Pancreas (tissue), 10 donors: ENCODE data around the gene TRAPPC4. TPM values are rescaled to one million over a fixed set of nuclear protein-coding genes. Genes with fewer than 3 reads are reported as not detected.
A peak's percentile ranks its signal among the peaks of the same experiment; 100 is the strongest.
"Not testable (repeated sequence)": the region's sequence is repeated elsewhere in the genome, so short reads cannot be mapped to it uniquely, and the experiment has no call there.

Experiments used
- ATAC-seq, 4 donors: fragments of 200-7000 bp; cut with Tn5 transposase; one replicate each; pipeline versions ENCODE4 v1.8.0 to v1.9.1; 2020; ENCODE audit warnings: mild to moderate bottlenecking in 4 of 4, moderate library complexity in 4 of 4
- DNase-seq, 6 donors: peaks; one replicate each; pipeline ENCODE4 v3.0.0-alpha.2; 2020
- FAIRE-seq: peaks from 2 replicates; lab custom pipeline; 2012; peaks lifted over from hg19 to GRCh38; lab: Jason Lieb, UNC
- H3K27ac ChIP-seq, 4 donors: fragments of 200-600 bp; sonication (generic); 1 replicate in 3 of 4; 2 replicates in 1 of 4; pipeline versions ENCODE4 v1.5.0 to v1.8.0; 2020
- H3K27me3 ChIP-seq, 4 donors: fragments of 200-600 bp; one replicate each; pipeline ENCODE4 v1.8.0; 2021
- H3K36me3 ChIP-seq, 3 donors: fragments of 200-600 bp; sonication (generic) in 1 of 3; one replicate each; pipeline versions ENCODE4 v1.5.0 to v1.8.0; 2020 to 2021
- H3K4me1 ChIP-seq, 3 donors: fragments of 200-600 bp; one replicate each; pipeline ENCODE4 v1.8.0; 2021
- H3K4me3 ChIP-seq, 4 donors: fragments of 200-600 bp; sonication (generic) in 2 of 4; one replicate each; pipeline versions ENCODE4 v1.5.0 to v1.8.0; 2020 to 2021
- H3K9me3 ChIP-seq, 4 donors: fragments of 200-600 bp; one replicate each; pipeline ENCODE4 v1.8.0; 2021
- CTCF ChIP-seq, 4 donors: fragments of 200-600 bp; sonication (generic) in 3 of 4; IDR thresholded peaks; one replicate each; pipeline versions ENCODE4 v1.5.0 to v1.8.0; 2021; ENCODE audit warnings: antibody characterized with exemption in 4 of 4
- WGBS, 2 donors: extraction: QIAGEN DNeasy Blood & Tissue Kit; methylation state at CpG; one replicate each; pipeline ENCODE4 v1.1.7; 2013; 5-methylcytosine and 5-hydroxymethylcytosine counted together
- intact Hi-C, 3 donors: fragments of 100-400 bp; cut with DNase I; formaldehyde crosslinking; loops; one replicate each; pipeline versions ENCODE4 v1.11.1 to v1.14.2; 2022
- polyA plus RNA-seq, 2 donors: library from polyadenylated mRNA; stranded (reverse); fragments of 200-250 nt; gene quantifications; one replicate each; pipeline ENCODE4 v1.2.3, GENCODE V29; 2013
- total RNA-seq, 6 donors: library from RNA; stranded (reverse); fragmentation: NEBNext Ultra II Directional in 4 of 6; extraction: Animal tissue kit (Norgen Biotek cat#: 25700) in 4 of 6; gene quantifications; one replicate each; pipeline versions ENCODE4 v1.2.1 to v1.2.4, GENCODE V29; 2021 to 2023
- donor health status: healthy with polysubstance abuse.
- donor health status: DM: no; HTN: no; CAD: no; lungs with moderate emphysema.
- donor health status: DM: no; HTN: no; CAD: no.
- donor health status: control.
- donor health status: control.
- donor health status: Bipolar disorder and iron deficiency.
- donor health status: DM: yes; HTN: yes; CAD: no.
- donor health status: DM: no; HTN: no; CAD: no.
- donor health status: DM: no; HTN: no; CAD: no.
- donor health status: DM: yes; HTN: yes; CAD: no.

TRAPPC4 gene
- total and polyA plus RNA-seq, 8 donors: 13.7 to 55.7 (median 27.2) TPM

DNA sequence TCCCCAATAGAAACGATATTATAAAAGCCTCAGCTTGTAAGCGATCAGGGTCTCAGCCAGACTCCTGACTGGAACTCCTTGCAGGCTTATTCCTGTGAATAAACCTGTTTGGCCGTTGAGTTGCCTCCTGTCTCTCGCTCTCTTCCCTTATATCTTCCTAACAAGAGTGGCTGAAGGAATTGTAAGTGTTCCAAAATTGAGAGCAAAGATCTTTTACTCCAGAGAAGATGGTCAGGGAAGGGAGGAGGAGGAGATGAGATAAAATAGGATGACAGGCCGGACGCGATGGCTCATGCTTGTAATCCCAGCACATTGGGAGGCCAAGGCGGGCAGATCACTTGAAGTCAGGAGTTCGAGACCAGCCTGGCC is 13.3 kb downstream of the TRAPPC4 start:
- 56 to 72% methylated on average over 8 to 9 of the region's 9 CpGs for WGBS, 2 donors
- no peaks in the 10 kb centered on the region for H3K9me3 ChIP-seq
- TF ChIP-seq CTCF (IDR thresholded peaks at IDR 0.05): no peak
- no peak overlapping the region for H3K4me3 ChIP-seq
- peaks cover 4 to 26% (median 11%) of the 10 kb centered on the region in 3 donors for H3K4me1 ChIP-seq
- intact Hi-C loops: no loop called here
- no peak overlapping the region for H3K27ac ChIP-seq
- H3K36me3 ChIP-seq: peaks cover 0 to 4% (median 0%) of the 10 kb centered on the region in 3 donors
- ATAC-seq: no peak
- FAIRE-seq: no peak
- peak in 1 of 6 donors; percentile 6 for DNase-seq
- H3K27me3 ChIP-seq: no peaks in the 10 kb centered on the region

- H3K36me3 ChIP-seq, FAIRE-seq, intact Hi-C loops, H3K9me3 ChIP-seq, DNase-seq, H3K27ac ChIP-seq, ATAC-seq, H3K27me3 ChIP-seq, H3K4me3 ChIP-seq: not testable (repeated sequence)
- 81 to 89% methylated on average over 10 of the region's 10 CpGs for WGBS, 2 donors
- peaks cover 4 to 14% (median 8%) of the 10 kb centered on the region in 3 donors for H3K4me1 ChIP-seq
These were observed 14.9 kb downstream of the TRAPPC4 start for GRCh38 chr11:119033421-119033820.

- H3K27ac ChIP-seq: no peak overlapping the region
- H3K4me1 ChIP-seq: peaks cover 0 to under 1% (median 0%) of the 10 kb centered on the region in 3 donors
- no peaks in the 10 kb centered on the region for H3K27me3 ChIP-seq
- no peak overlapping the region for H3K4me3 ChIP-seq
- no peak for TF ChIP-seq CTCF (IDR thresholded peaks at IDR 0.05)
- FAIRE-seq (no peak), ATAC-seq (no peak), DNase-seq (no peak)
- H3K9me3 ChIP-seq: no peaks in the 10 kb centered on the region
- no peaks in the 10 kb centered on the region for H3K36me3 ChIP-seq
- intact Hi-C loops: no loop called here
- 64 to 78% methylated on average over 3 of the region's 3 CpGs for WGBS, 2 donors
These were observed 16.2 kb downstream of the TRAPPC4 start for GRCh38 chr11:119034813-119035212.

GRCh38 chr11:119038884-119039283 is 20.3 kb downstream of the TRAPPC4 start:
- FAIRE-seq (no peak), ATAC-seq (no peak)

DNA sequence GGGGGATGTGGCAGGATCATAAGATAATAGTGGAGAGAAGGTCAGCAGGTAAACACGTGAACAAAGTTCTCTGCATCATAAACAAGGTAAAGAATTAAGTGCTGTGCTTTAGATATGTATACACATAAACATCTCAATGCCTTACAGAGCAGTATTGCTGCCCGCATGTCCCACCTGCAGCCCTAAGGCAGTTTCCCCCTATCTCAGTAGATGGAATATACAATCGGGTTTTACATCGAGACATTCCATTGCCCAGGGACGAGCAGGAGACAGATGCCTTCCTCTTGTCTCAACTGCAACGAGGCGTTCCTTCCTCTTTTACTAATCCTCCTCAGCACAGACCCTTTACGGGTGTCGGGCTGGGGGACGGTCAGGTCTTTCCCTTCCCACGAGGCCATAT is 20.9 kb downstream of the TRAPPC4 start:
- H3K36me3 ChIP-seq, H3K4me3 ChIP-seq, H3K4me1 ChIP-seq, intact Hi-C loops, H3K9me3 ChIP-seq, DNase-seq, H3K27me3 ChIP-seq, FAIRE-seq, ATAC-seq, H3K27ac ChIP-seq: not testable (repeated sequence)
- 56 to 59% methylated on average over 7 to 11 of the region's 11 CpGs for WGBS, 2 donors

More at GRCh38 chr11:119038884-119039283, 20.3 kb downstream of the TRAPPC4 start:
- no peak for DNase-seq
- H3K27me3 ChIP-seq: no peaks in the 10 kb centered on the region
- intact Hi-C loops: no loop called here
- no peaks in the 10 kb centered on the region for H3K36me3 ChIP-seq
- no peaks in the 10 kb centered on the region for H3K9me3 ChIP-seq
- H3K4me3 ChIP-seq: no peak overlapping the region
- no peaks in the 10 kb centered on the region for H3K4me1 ChIP-seq
- TF ChIP-seq CTCF (IDR thresholded peaks at IDR 0.05): no peak
- H3K27ac ChIP-seq: no peak overlapping the region
- WGBS, 2 donors: 80 to 88% methylated on average over 5 of the region's 5 CpGs

DNA sequence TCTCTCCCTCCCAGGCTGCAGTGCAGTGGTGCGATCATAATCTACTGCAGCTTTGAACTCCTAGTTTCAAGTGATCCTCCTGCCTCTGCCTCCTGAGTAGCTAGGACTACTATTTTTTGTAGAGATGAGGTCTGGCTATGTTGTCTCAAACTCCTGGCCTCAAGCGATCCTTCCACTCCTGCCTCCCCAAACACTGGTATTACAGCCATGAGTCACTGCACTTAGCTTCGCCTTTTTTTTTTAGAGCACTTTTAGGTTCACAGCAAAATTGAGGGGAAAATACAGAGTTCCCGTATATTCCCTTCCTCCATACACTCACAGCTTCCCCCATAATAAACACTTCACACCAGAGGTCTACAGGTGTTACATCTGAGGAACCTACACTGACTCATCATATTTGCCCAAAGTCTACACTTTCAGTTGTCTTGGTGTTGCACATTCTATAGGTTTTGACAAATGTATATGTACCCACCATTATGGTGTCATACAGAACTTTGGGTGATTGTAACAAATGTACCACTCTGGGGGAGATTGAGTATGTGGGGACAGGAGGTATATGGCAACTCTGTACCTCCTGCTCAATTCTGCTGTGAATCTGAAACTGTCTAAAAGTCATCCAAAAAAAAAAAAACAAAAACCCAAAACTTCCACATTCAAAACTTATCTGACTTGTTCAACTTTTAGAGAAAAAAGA is 23.4 kb downstream of the TRAPPC4 start:
- no peak for ATAC-seq
- intact Hi-C loops: no loop called here

More for the DNA sequence above, 23.4 kb downstream of the TRAPPC4 start:
- Histone ChIP-seq H3K4me1 (no peaks in the 10 kb centered on the region), H3K36me3 (peaks cover 2 to 21% (median 5%) of the 10 kb centered on the region in 3 donors), H3K27ac (no peak overlapping the region), H3K9me3 (no peaks in the 10 kb centered on the region), H3K27me3 (no peaks in the 10 kb centered on the region), H3K4me3 (no peak overlapping the region)
- WGBS, 2 donors: 88 to 93% methylated on average over 4 of the region's 4 CpGs
- TF ChIP-seq CTCF (IDR thresholded peaks at IDR 0.05): no peak
- FAIRE-seq (no peak), DNase-seq (peak in 1 of 6 donors; percentile 0)
